Immature natural killer cell (primary cell): ENCODE results near the gene FRMD4B. TPM values are rescaled to one million over a fixed set of nuclear protein-coding genes. Genes with fewer than 3 reads are reported as not detected.
A peak's percentile ranks its signal among the peaks of the same experiment; 100 is the strongest.
"Not testable (repeated sequence)": the region's sequence is repeated elsewhere in the genome, so short reads cannot be mapped to it uniquely, and the experiment has no call there.

Source experiments
- DNase-seq, 3 donors: peaks; one replicate each; pipeline ENCODE4 v3.0.0; 2022; ENCODE audit warnings: mixed read lengths in 1 of 3
- H3K27ac Mint-ChIP-seq, 6 donors: one replicate each; pipeline ENCODE4 v1.8.0; 2020; ENCODE audit warnings: mixed read lengths in 6 of 6, mild to moderate bottlenecking in 5 of 6, inconsistent platforms in 4 of 6, moderate library complexity in 3 of 6
- H3K27me3 Mint-ChIP-seq, 3 donors: one replicate each; pipeline ENCODE4 v1.8.0; 2020 to 2021; ENCODE audit warnings: low read depth in 3 of 3, mild to moderate bottlenecking in 3 of 3, mixed read lengths in 3 of 3, moderate library complexity in 3 of 3, inconsistent platforms in 1 of 3
- H3K36me3 Mint-ChIP-seq, 3 donors: one replicate each; pipeline ENCODE4 v1.8.0; 2020; ENCODE audit warnings: mixed read lengths in 3 of 3, inconsistent platforms in 2 of 3, mild to moderate bottlenecking in 2 of 3
- H3K4me1 Mint-ChIP-seq, 2 donors: one replicate each; pipeline ENCODE4 v1.8.0; 2020; ENCODE audit warnings: inconsistent platforms in 2 of 2, mild to moderate bottlenecking in 2 of 2, mixed read lengths in 2 of 2, moderate library complexity in 1 of 2
- H3K4me3 Mint-ChIP-seq, 5 donors: one replicate each; pipeline ENCODE4 v1.8.0; 2020; ENCODE audit warnings: mild to moderate bottlenecking in 5 of 5, mixed read lengths in 5 of 5, inconsistent platforms in 3 of 5, moderate library complexity in 3 of 5
- H3K9me3 Mint-ChIP-seq, 6 donors: one replicate each; pipeline ENCODE4 v1.8.0; 2020; ENCODE audit warnings: mild to moderate bottlenecking in 6 of 6, mixed read lengths in 6 of 6, inconsistent platforms in 4 of 6, moderate library complexity in 3 of 6
- polyA plus RNA-seq, 3 donors: library from polyadenylated mRNA; unstranded; fragments of 300-500 nt; fragmentation: Illumina TruSeq; gene quantifications; one replicate each; pipeline ENCODE4 v1.2.3, GENCODE V29; 2021

FRMD4B gene
- polyA plus RNA-seq, 3 donors from 2014 or later = 1.3 to 16.1 (median 5.4) TPM

DNA sequence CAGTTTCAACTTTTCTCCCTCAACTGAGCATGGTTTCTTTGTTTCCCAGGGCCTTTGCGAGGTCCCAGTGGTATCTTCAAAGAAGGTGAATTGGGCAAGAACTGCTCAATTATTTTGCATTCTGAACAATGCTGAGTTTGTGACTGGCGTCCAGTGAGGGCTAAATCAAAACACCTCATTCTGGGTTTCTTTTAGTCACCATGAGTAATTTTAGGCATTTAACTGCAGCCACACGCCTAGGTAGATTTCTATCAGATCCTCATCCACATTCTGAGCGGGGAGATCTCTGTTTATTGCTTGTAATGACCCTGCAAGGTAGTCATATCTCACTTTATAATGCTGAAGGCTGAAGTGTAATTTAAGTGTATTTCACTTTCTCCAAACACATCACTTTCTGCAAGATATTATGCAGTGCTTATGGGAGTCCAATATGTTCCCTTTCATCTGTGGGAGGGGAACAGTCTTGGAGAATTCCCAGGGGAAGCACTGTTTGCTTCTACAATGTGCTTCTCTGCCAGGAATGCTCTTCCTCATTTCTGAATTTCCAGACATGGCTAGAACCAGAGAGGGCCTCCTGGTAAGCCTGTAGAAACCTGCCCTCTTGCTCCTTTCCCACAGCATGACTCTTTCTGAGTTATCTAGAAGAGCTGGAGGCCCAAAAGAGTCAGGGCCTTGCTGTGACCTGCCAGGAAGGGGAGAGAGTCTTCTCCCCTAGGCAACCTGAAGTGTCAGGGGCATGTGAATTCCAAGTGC, 91.7 kb downstream of the FRMD4B start:
- H3K4me3 Mint-ChIP-seq = no peak overlapping the region
- H3K36me3 Mint-ChIP-seq = peaks cover 0 to 8% (median 7%) of the 10 kb centered on the region in 3 donors
- H3K27me3 Mint-ChIP-seq = peaks cover 0 to 2% (median 1%) of the 10 kb centered on the region in 3 donors
- H3K4me1 Mint-ChIP-seq = peaks cover 4 to 9% of the 10 kb centered on the region in 2 donors
- no peaks in the 10 kb centered on the region for H3K9me3 Mint-ChIP-seq
- H3K27ac Mint-ChIP-seq = no peak overlapping the region
- DNase-seq = no peak

DNA sequence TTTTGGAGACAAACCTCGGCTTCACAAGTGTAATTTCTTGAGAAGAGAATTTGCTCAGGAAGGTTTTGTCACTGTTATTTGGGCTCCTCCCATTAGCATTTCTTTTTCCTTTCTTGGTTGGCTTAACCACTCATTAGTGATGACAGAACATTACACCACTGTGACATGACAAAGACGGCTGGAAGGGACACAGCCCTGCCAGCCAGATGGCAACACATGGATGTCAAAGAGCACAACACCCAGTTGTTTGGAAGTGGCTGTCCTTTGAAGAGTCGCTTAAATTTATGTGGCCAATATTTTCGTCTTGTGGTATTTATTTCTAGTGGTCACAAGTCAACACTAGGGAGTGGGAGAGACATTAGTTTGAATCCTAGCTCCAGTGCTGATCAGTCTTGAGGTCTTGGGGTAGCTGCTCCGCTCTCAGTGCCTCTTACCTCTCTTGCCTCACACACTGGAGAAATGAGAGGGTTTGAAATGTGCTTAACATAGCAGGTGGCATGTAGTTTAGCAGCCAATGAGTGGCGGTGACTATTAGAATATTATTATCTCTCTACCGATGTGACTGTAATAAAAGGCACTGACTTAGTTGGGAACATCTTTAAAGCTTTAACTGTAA, 92.8 kb downstream of the FRMD4B start:
- no peak overlapping the region for H3K27ac Mint-ChIP-seq
- H3K4me3 Mint-ChIP-seq = no peak overlapping the region
- H3K27me3 Mint-ChIP-seq = peaks cover 0 to 4% (median 1%) of the 10 kb centered on the region in 3 donors

DNA sequence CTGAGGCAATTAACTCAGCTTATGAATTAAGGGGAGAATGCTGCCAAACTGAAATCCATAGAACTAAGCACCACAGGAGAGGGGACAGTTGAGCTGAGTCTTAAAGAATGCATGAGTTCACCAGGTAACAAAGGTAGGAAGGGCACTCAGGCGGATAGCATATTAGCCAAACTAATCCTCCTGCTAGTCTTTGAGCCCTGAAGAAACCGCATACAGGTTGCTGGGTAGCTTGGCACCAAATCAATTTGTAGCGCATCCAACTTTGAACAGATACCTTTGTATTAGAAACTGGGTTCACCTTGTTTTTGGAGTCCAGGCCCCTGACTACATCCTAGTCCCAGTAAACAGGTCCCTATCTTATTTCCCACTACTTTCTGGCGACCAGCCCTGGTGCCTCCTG, 93.7 kb downstream of the FRMD4B start:
- no peak for DNase-seq
- peak overlapping the region in 1 of 6 donors; percentile 25 for H3K27ac Mint-ChIP-seq
- H3K9me3 Mint-ChIP-seq = no peaks in the 10 kb centered on the region
- H3K36me3 Mint-ChIP-seq = peaks cover 0 to 8% (median 7%) of the 10 kb centered on the region in 3 donors
- H3K4me1 Mint-ChIP-seq = peaks cover 24 to 29% of the 10 kb centered on the region in 2 donors
- no peak overlapping the region for H3K4me3 Mint-ChIP-seq
- H3K27me3 Mint-ChIP-seq = peaks cover 0 to 4% (median 1%) of the 10 kb centered on the region in 3 donors

More for the DNA sequence above, 92.8 kb downstream of the FRMD4B start:
- peaks cover 15 to 20% of the 10 kb centered on the region in 2 donors for H3K4me1 Mint-ChIP-seq
- H3K9me3 Mint-ChIP-seq = no peaks in the 10 kb centered on the region
- no peak for DNase-seq
- peaks cover 0 to 8% (median 7%) of the 10 kb centered on the region in 3 donors for H3K36me3 Mint-ChIP-seq

DNA sequence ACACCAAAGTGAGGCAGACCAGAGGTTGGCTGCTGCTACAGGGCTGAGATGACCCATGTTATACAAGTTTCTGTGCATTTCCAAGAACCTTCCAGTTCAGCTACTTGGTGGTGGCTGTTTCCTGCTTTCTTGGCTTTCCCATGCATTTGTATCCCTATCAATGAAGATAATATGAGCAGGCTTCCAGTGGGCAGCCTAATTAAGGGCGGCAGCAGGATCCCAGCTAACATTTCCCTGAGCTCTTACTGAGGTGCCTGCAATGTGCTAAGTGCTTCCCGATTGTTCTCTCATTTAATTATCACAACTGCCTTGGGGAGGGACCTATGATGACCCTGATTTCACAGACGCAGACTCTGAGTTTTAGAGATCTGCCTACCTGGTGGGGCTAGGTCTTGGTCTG, 95.5 kb downstream of the FRMD4B start:
- peak overlapping the region in 1 of 6 donors; percentile 39 for H3K27ac Mint-ChIP-seq
- H3K9me3 Mint-ChIP-seq = no peaks in the 10 kb centered on the region
- no peak for DNase-seq
- no peak overlapping the region for H3K4me3 Mint-ChIP-seq
- H3K27me3 Mint-ChIP-seq = peaks cover 0 to 8% (median 1%) of the 10 kb centered on the region in 3 donors
- H3K4me1 Mint-ChIP-seq = peaks cover 31 to 32% of the 10 kb centered on the region in 2 donors
- H3K36me3 Mint-ChIP-seq = peaks cover 0 to 5% (median 0%) of the 10 kb centered on the region in 3 donors

DNA sequence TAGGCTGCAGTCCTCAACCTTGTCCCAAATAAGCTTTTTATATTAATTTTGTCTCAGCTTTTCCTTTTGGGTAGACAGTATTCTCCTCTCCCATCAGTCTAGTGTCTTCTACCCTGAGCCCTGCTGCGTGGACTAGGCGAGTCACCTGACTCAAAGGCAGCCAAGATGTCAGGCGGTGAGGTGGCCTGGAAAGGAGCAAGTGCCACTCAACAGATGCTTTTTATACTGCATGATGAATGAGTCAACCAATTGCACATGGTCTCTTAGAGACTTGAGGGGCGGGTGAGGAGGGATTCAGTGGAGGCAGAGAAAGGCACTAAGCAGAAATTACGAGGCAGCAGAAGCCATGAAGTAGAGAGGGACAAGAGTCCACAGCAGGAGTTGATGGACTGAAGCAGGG, 95.9 kb downstream of the FRMD4B start:
- peaks cover 31 to 32% of the 10 kb centered on the region in 2 donors for H3K4me1 Mint-ChIP-seq
- no peak for DNase-seq
- peaks cover 0 to 5% (median 0%) of the 10 kb centered on the region in 3 donors for H3K36me3 Mint-ChIP-seq
- H3K4me3 Mint-ChIP-seq = no peak overlapping the region
- H3K9me3 Mint-ChIP-seq = no peaks in the 10 kb centered on the region
- peaks cover 0 to 8% (median 1%) of the 10 kb centered on the region in 3 donors for H3K27me3 Mint-ChIP-seq
- peak overlapping the region in 1 of 6 donors; percentile 41 for H3K27ac Mint-ChIP-seq

DNA sequence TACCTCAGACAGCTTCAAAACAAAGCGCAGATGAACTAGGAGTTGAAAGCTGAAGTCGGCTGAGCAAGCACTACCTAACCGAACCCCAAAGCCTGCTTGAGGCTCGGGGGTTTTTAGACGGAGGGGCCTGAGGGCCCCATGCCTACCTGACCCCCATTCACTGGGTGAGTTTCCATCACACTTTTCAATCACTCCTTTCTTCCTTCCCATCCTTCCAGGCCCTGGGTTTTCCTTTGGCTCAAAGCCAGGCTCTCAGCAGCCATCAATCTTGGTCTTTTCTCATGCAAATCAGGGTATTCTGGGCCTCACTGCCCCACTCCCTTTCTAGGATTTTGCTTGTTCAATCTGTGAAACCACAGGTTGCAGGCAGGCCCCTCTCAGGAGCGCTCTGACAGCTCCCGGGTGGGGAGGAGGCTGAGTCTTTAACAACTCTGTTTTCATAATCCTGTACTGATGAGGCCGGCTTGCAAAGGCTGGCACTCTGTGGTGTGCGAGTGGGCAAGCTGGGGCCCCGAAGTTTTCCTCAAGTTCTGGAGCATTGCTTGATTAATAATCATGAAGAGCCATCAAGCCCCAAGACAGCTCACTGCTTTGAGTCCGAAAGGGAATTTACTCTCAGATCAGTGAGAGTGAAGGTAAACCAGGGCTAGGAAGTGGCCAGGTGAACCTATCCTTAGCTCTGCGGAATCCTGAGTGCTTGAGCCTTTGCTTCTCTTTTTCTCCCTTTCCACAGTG, 97.6 kb downstream of the FRMD4B start:
- H3K36me3 Mint-ChIP-seq = peaks cover 0 to 5% (median 0%) of the 10 kb centered on the region in 3 donors
- peak overlapping the region; percentile 28 to 90 (median 62) for H3K27ac Mint-ChIP-seq
- peak; percentile 10 to 28 (median 26) for DNase-seq
- H3K4me1 Mint-ChIP-seq = peaks cover 34 to 43% of the 10 kb centered on the region in 2 donors
- H3K9me3 Mint-ChIP-seq = no peaks in the 10 kb centered on the region
- peak overlapping the region; percentile 10 to 79 (median 75) for H3K4me3 Mint-ChIP-seq
- peaks cover 0 to 8% (median 1%) of the 10 kb centered on the region in 3 donors for H3K27me3 Mint-ChIP-seq

DNA sequence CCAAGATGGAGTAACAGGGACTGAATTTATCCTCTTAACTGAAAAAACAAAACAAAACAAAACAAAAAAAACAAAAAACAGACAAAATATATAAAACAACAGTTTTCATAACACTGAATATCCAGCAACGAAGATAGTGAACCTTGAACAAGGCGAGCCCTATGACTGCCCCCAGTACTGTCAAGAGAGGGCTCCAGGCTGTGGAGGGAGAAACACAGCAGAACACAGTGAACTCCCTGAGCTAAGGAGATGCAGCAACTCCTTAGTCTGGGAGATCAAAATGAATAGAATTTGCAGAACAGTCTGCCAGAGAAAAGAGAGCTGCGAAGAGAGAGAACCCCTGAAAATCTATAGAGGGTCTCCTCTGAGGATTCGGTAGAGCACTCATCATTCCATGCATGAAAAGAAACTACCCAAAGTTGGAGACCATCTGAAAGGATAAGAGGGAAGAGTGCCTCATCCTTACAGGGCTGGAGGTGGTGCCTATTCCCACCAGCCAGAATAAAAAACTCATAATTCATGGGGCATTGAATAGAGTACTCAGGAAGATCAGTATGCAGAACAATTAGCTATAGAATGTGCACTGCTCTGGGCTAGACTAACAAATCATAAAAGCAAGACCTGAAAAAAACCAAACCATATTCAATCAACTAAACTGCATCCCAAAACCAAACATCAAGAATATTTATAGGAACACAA, 101.8 kb downstream of the FRMD4B start:
- Mint-ChIP-seq H3K27me3 (peaks cover 0 to 8% (median 0%) of the 10 kb centered on the region in 3 donors), H3K36me3 (no peaks in the 10 kb centered on the region), H3K4me1 (peaks cover 67 to 76% of the 10 kb centered on the region in 2 donors), H3K27ac (peak overlapping the region in 2 of 6 donors; percentile 31 to 32), H3K4me3 (no peak overlapping the region), H3K9me3 (no peaks in the 10 kb centered on the region)
- no peak for DNase-seq

DNA sequence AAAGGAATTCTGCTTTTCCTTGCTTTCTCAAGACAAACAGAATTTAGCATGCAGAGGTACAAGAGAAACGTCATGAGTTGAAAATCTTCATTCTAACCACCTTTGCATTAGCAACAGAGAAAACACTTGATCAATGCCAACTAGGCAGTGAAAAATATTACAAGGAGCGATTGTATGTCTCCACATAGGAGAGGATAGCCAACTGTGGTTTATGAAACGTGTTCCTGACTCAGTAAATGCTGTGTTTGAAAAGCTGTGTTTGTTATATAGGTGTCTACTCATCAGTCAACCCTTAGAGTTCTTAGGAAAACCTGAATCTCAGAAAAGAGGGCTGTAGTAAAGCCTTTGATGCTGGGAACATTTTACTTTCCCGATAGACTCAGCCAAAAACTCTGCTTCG, 102.4 kb downstream of the FRMD4B start:
- H3K27ac Mint-ChIP-seq = peak overlapping the region in 1 of 6 donors; percentile 31
- H3K27me3 Mint-ChIP-seq = peaks cover 0 to 8% (median 0%) of the 10 kb centered on the region in 3 donors
- no peaks in the 10 kb centered on the region for H3K36me3 Mint-ChIP-seq
- peaks cover 62 to 74% of the 10 kb centered on the region in 2 donors for H3K4me1 Mint-ChIP-seq
- H3K4me3 Mint-ChIP-seq = no peak overlapping the region
- no peaks in the 10 kb centered on the region for H3K9me3 Mint-ChIP-seq
- DNase-seq = no peak

DNA sequence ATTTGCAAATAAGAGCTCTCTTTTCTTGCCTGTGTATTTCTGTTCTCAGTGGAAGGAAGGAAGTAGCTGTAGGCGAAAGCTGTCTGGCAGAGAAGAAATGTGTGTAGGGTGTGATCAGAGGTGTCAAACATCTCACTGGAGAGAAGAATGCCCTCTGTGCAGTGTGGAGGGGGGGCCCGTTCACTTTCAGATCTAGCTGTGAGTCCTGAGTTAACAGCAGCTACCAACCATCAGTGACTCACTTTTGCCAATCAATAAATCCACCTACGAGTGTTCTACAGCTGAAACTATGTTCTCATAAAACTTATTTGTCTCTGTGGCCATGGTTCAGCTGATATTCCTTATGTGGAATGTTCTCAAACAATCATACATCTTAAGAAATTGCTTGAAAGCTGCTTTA, 103.7 kb downstream of the FRMD4B start:
- H3K4me3 Mint-ChIP-seq = peak overlapping the region; percentile 48 to 75 (median 63)
- H3K36me3 Mint-ChIP-seq = no peaks in the 10 kb centered on the region

DNA sequence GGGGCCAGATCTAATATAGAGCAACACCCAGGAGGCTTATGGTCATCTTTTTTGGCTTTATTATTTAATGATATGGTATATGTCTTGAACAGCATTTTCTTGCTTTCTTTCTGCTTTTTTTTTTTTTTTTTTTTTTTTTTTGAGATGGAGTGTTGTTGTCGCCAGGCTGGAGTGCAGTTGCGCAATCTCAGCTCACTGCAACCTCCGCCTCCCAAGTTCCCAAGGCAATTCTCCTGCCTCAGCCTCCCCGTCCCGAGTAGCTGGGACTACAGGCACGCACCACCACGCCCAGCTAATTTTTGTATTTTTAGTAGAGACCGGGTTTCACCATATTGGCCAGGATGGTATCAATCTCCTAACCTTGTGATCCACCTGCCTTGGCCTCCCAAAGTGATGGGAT, 108.5 kb downstream of the FRMD4B start:
- not testable (repeated sequence) for H3K27me3 Mint-ChIP-seq, H3K36me3 Mint-ChIP-seq, H3K27ac Mint-ChIP-seq, DNase-seq, H3K4me3 Mint-ChIP-seq, H3K9me3 Mint-ChIP-seq
- peaks cover 30 to 38% of the 10 kb centered on the region in 2 donors for H3K4me1 Mint-ChIP-seq

More for the DNA sequence above, 103.7 kb downstream of the FRMD4B start:
- Mint-ChIP-seq H3K27ac (peak overlapping the region; percentile 20 to 83 (median 58)), H3K27me3 (peaks cover 0 to 7% (median 0%) of the 10 kb centered on the region in 3 donors), H3K4me1 (peaks cover 49 to 61% of the 10 kb centered on the region in 2 donors), H3K9me3 (no peaks in the 10 kb centered on the region)
- DNase-seq = peak; percentile 77 to 82 (median 81)

DNA sequence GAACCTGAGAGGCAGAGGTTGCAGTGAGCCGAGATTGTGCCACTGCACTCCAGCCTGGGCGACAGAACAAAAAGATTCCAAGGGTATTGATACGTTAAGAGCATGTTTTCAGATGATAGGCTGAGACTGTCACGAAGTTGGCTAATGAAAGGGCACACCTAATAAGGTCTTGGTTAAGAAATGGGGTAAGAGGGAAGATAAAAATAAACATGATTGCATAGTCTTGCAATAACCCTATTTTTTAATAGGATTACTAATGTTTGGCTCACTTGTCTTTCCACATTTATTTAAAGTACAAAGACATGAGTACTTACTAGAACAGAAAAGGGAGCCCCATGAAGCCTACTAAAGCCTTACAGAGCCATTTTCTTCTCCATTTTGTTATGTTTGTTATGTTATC, 109.0 kb downstream of the FRMD4B start:
- H3K36me3 Mint-ChIP-seq = no peaks in the 10 kb centered on the region
- no peak for DNase-seq
- H3K9me3 Mint-ChIP-seq = no peaks in the 10 kb centered on the region
- peaks cover 0 to 2% (median 0%) of the 10 kb centered on the region in 3 donors for H3K27me3 Mint-ChIP-seq
- H3K4me1 Mint-ChIP-seq = peaks cover 25 to 33% of the 10 kb centered on the region in 2 donors
- H3K27ac Mint-ChIP-seq = no peak overlapping the region
- no peak overlapping the region for H3K4me3 Mint-ChIP-seq

DNA sequence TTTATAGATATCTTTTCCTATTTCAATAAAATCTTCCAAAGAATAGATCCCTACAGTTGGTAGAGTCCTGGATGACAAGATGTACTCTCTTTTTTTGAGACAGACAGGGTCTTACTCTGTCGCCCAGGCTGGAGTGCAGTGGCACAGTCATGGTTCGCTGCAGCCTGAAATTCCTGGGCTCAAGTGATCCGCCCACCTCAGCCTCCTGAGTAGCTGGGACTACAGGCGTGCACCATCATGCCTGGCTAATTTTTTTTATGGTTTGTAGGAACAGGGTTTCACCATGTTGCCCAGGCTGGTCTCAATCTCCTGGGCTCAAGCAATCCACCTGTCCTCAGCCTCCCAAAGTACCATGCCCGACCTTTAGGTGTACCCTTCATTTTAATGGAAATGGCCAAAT, 109.7 kb downstream of the FRMD4B start:
- peaks cover 20 to 26% of the 10 kb centered on the region in 2 donors for H3K4me1 Mint-ChIP-seq
- not testable (repeated sequence) for H3K9me3 Mint-ChIP-seq, H3K27me3 Mint-ChIP-seq

DNA sequence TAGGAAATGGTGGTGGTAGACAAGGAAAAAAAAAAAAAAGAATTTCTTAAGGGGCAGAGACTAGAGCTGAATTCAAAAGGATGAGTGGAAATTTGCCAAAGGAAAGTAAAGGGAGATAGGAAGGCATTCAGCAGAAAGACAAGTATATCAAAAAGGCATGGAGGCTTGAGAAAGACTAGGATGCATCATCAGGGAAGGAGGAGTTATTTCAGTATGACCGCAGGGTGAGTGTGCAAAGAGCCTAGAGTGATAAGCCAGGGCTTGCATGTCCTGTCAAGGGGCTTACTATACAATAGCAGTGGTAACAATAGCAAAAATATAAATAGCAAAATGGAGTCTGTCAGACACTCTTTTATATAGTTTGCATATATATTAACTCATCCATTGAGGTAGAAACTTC, 112.0 kb downstream of the FRMD4B start:
- no peaks in the 10 kb centered on the region for H3K9me3 Mint-ChIP-seq
- H3K27ac Mint-ChIP-seq = peak overlapping the region in 1 of 6 donors; percentile 6
- H3K4me3 Mint-ChIP-seq = no peak overlapping the region
- no peak for DNase-seq
- H3K27me3 Mint-ChIP-seq = peaks cover 0 to 4% (median 0%) of the 10 kb centered on the region in 3 donors
- peaks cover 0 to 3% of the 10 kb centered on the region in 2 donors for H3K4me1 Mint-ChIP-seq
- H3K36me3 Mint-ChIP-seq = no peaks in the 10 kb centered on the region

More for the DNA sequence above, 109.7 kb downstream of the FRMD4B start:
- H3K4me3 Mint-ChIP-seq, H3K36me3 Mint-ChIP-seq, H3K27ac Mint-ChIP-seq, DNase-seq: not testable (repeated sequence)
